ENCODE data around the gene C19orf33. TPM values are rescaled to one million over a fixed set of nuclear protein-coding genes. Genes with fewer than 3 reads are reported as not detected.

Gene C19orf33
- total and polyA plus RNA-seq, 9 of the 15 experiments (the other 6 are each of a cell fraction or from before 2014, with no cell fraction given) = 3.2 TPM; not detected in 8

DNA sequence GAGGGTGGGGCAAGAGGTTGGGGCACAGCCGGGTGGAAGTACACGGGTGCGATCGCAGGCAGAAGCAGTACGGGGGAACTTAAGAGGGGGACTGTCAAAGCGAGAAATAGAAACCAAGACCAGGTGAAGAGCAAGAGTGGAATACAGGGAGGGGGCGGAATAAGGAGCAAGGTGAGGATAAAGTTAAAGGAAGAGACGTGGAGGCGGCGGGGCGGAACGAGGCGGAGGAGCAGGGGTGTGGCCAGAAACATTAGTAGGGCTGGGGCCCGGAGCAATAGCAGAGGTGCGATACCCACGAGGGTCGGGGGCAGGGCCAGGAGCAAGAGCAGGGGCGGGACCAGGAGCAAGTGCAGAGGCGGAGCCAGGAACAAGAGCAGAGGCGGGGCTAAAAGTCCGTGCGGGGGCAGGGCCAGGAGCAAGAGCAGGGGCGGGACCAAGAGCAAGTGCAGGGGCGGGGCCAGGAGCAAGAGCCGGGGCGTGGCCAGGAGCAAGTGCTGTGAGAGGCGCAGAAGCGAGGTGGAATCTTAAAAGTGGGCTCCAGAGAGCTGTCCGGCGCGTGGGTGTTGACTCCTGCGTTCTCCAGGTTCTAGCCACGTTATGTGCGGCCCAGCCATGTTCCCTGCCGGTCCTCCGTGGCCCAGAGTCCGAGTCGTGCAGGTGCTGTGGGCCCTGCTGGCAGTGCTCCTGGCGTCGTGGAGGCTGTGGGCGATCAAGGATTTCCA is 32.7 kb downstream of the C19orf33 start (continued):
- TF ChIP-seq, protein P1, sequence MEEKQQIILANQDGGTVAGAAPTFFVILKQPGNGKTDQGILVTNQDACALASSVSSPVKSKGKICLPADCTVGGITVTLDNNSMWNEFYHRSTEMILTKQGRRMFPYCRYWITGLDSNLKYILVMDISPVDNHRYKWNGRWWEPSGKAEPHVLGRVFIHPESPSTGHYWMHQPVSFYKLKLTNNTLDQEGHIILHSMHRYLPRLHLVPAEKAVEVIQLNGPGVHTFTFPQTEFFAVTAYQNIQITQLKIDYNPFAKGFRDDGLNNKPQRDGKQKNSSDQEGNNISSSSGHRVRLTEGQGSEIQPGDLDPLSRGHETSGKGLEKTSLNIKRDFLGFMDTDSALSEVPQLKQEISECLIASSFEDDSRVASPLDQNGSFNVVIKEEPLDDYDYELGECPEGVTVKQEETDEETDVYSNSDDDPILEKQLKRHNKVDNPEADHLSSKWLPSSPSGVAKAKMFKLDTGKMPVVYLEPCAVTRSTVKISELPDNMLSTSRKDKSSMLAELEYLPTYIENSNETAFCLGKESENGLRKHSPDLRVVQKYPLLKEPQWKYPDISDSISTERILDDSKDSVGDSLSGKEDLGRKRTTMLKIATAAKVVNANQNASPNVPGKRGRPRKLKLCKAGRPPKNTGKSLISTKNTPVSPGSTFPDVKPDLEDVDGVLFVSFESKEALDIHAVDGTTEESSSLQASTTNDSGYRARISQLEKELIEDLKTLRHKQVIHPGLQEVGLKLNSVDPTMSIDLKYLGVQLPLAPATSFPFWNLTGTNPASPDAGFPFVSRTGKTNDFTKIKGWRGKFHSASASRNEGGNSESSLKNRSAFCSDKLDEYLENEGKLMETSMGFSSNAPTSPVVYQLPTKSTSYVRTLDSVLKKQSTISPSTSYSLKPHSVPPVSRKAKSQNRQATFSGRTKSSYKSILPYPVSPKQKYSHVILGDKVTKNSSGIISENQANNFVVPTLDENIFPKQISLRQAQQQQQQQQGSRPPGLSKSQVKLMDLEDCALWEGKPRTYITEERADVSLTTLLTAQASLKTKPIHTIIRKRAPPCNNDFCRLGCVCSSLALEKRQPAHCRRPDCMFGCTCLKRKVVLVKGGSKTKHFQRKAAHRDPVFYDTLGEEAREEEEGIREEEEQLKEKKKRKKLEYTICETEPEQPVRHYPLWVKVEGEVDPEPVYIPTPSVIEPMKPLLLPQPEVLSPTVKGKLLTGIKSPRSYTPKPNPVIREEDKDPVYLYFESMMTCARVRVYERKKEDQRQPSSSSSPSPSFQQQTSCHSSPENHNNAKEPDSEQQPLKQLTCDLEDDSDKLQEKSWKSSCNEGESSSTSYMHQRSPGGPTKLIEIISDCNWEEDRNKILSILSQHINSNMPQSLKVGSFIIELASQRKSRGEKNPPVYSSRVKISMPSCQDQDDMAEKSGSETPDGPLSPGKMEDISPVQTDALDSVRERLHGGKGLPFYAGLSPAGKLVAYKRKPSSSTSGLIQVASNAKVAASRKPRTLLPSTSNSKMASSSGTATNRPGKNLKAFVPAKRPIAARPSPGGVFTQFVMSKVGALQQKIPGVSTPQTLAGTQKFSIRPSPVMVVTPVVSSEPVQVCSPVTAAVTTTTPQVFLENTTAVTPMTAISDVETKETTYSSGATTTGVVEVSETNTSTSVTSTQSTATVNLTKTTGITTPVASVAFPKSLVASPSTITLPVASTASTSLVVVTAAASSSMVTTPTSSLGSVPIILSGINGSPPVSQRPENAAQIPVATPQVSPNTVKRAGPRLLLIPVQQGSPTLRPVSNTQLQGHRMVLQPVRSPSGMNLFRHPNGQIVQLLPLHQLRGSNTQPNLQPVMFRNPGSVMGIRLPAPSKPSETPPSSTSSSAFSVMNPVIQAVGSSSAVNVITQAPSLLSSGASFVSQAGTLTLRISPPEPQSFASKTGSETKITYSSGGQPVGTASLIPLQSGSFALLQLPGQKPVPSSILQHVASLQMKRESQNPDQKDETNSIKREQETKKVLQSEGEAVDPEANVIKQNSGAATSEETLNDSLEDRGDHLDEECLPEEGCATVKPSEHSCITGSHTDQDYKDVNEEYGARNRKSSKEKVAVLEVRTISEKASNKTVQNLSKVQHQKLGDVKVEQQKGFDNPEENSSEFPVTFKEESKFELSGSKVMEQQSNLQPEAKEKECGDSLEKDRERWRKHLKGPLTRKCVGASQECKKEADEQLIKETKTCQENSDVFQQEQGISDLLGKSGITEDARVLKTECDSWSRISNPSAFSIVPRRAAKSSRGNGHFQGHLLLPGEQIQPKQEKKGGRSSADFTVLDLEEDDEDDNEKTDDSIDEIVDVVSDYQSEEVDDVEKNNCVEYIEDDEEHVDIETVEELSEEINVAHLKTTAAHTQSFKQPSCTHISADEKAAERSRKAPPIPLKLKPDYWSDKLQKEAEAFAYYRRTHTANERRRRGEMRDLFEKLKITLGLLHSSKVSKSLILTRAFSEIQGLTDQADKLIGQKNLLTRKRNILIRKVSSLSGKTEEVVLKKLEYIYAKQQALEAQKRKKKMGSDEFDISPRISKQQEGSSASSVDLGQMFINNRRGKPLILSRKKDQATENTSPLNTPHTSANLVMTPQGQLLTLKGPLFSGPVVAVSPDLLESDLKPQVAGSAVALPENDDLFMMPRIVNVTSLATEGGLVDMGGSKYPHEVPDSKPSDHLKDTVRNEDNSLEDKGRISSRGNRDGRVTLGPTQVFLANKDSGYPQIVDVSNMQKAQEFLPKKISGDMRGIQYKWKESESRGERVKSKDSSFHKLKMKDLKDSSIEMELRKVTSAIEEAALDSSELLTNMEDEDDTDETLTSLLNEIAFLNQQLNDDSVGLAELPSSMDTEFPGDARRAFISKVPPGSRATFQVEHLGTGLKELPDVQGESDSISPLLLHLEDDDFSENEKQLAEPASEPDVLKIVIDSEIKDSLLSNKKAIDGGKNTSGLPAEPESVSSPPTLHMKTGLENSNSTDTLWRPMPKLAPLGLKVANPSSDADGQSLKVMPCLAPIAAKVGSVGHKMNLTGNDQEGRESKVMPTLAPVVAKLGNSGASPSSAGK (IDR thresholded peaks at IDR 0.05) = peak; percentile 76
- TF ChIP-seq SRF (CRISPR knock-in tag; IDR thresholded peaks at IDR 0.05) = no peak
- peak; percentile 92; the same call in 1 of the 2 replicates for TF ChIP-seq HDGF (IDR thresholded peaks at IDR 0.05)
- no peak for TF ChIP-seq CEBPB (tag; IDR thresholded peaks at IDR 0.05)
- TF ChIP-seq, protein P2, sequence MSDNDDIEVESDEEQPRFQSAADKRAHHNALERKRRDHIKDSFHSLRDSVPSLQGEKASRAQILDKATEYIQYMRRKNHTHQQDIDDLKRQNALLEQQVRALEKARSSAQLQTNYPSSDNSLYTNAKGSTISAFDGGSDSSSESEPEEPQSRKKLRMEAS (CRISPR knock-in tag; IDR thresholded peaks at IDR 0.05) = peak; percentile 44
- TF ChIP-seq, protein P3, sequence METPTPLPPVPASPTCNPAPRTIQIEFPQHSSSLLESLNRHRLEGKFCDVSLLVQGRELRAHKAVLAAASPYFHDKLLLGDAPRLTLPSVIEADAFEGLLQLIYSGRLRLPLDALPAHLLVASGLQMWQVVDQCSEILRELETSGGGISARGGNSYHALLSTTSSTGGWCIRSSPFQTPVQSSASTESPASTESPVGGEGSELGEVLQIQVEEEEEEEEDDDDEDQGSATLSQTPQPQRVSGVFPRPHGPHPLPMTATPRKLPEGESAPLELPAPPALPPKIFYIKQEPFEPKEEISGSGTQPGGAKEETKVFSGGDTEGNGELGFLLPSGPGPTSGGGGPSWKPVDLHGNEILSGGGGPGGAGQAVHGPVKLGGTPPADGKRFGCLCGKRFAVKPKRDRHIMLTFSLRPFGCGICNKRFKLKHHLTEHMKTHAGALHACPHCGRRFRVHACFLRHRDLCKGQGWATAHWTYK (CRISPR knock-in tag; IDR thresholded peaks at IDR 0.05) = no peak
- TF ChIP-seq ZNF263 (CRISPR knock-in tag; IDR thresholded peaks at IDR 0.05; ENCODE audit: borderline replicate concordance) = no peak
- TF ChIP-seq, protein P4, sequence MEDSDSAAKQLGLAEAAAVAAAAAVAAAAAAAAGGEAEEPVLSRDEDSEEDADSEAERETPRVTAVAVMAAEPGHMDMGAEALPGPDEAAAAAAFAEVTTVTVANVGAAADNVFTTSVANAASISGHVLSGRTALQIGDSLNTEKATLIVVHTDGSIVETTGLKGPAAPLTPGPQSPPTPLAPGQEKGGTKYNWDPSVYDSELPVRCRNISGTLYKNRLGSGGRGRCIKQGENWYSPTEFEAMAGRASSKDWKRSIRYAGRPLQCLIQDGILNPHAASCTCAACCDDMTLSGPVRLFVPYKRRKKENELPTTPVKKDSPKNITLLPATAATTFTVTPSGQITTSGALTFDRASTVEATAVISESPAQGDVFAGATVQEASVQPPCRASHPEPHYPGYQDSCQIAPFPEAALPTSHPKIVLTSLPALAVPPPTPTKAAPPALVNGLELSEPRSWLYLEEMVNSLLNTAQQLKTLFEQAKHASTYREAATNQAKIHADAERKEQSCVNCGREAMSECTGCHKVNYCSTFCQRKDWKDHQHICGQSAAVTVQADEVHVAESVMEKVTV (CRISPR knock-in tag; IDR thresholded peaks at IDR 0.05) = no peak
- TF ChIP-seq, protein P5, sequence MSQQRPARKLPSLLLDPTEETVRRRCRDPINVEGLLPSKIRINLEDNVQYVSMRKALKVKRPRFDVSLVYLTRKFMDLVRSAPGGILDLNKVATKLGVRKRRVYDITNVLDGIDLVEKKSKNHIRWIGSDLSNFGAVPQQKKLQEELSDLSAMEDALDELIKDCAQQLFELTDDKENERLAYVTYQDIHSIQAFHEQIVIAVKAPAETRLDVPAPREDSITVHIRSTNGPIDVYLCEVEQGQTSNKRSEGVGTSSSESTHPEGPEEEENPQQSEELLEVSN (IDR thresholded peaks at IDR 0.05; ENCODE audit: borderline replicate concordance in 1 of 2, extremely low read depth in 1 of 2, insufficient read depth in 1 of 2, insufficient read length in 1 of 2, low read depth in 1 of 2, low read length in 1 of 2, poor library complexity in 1 of 2, severe bottlenecking in 1 of 2) = peak; percentile 63 to 67

All from K562 (cell line).